K562 (cell line): ENCODE data around the gene CENPH. TPM values are rescaled to one million over a fixed set of nuclear protein-coding genes. Genes with fewer than 3 reads are reported as not detected.
"Not testable (repeated sequence)": the region's sequence is repeated elsewhere in the genome, so short reads cannot be mapped to it uniquely, and the experiment has no call there.

Experiments used
- ATAC-seq: fragments of 200-7000 bp; cut with Tn5 transposase; 3 replicates; pipeline ENCODE4 v1.9.1; 2020; ENCODE audit warnings: moderate library complexity
- BruUV-seq: library from RNA; stranded (reverse); fragments of 400-500 nt; replicated peaks from 2 replicates; lab custom pipeline; 2021; lab: Mats Ljungman, UMichigan
- CTCF ChIA-PET: fragments of 300-600 bp; formaldehyde crosslinking; extraction: SDS; loops from one replicate; lab custom pipeline; 2021; ENCODE audit warnings: low intra/inter-chr PET ratio; lab: Yijun Ruan, JAX
- POLR2A ChIA-PET: fragments of 300-600, 350-650 bp; sonication (Branson Sonifier 250); formaldehyde crosslinking; extraction: SDS; loops from one replicate; lab custom pipeline; 2021; ENCODE audit warnings: antibody characterized with exemption, inconsistent platforms; lab: Yijun Ruan, JAX
- DNase-seq, 4 experiments: peaks; one replicate each; pipeline versions ENCODE4 v3.0.0 to v3.0.0-alpha.2; 2011 to 2018; ENCODE audit warnings: low spot score in 3 of 4, mixed read lengths in 3 of 4; ENCODE audit errors: extremely low read depth in 1 of 4
- FAIRE-seq: peaks from 2 replicates; lab custom pipeline; 2011; peaks lifted over from hg19 to GRCh38; lab: Jason Lieb, UNC
- H2AFZ ChIP-seq: 2 replicates; pipeline ENCODE4 v1.6.0; 2011; ENCODE audit warnings: low read depth, low read length, control low read depth, inconsistent platforms
- H3K27ac ChIP-seq: fragments of 200-600 bp; 3 replicates; pipeline ENCODE4 v1.8.0; 2011; ENCODE audit warnings: low read depth, mild to moderate bottlenecking, control low read depth, inconsistent platforms, low read length, moderate library complexity, mixed read lengths; ENCODE audit errors: extremely low read depth
- H3K27me3 ChIP-seq, 2 experiments: fragments of 300-600 bp in 1 of 2; 2 replicates in 1 of 2; 3 replicates in 1 of 2; pipeline versions ENCODE4 v1.6.0 to v1.8.0; 2011; ENCODE audit warnings: inconsistent platforms in 2 of 2, low read length in 2 of 2, mild to moderate bottlenecking in 1 of 2, mixed read lengths in 1 of 2, moderate library complexity in 1 of 2; ENCODE audit not compliant: control insufficient read depth in 2 of 2, insufficient read depth in 2 of 2
- H3K36me3 ChIP-seq: fragments of 300-600 bp; 3 replicates; pipeline ENCODE4 v1.8.0; 2011; ENCODE audit warnings: mild to moderate bottlenecking, low read length, inconsistent platforms; ENCODE audit not compliant: control insufficient read depth, insufficient read depth
- H3K4me1 ChIP-seq, 2 experiments: fragments of 200-600 bp in 1 of 2; replicated peaks in 1 of 2; 2 replicates in 1 of 2; 3 replicates in 1 of 2; pipeline versions ENCODE4 v1.5.1 to v1.8.0; 2011; ENCODE audit warnings: inconsistent platforms in 2 of 2, low read length in 2 of 2, mild to moderate bottlenecking in 1 of 2, mixed read lengths in 1 of 2, moderate library complexity in 1 of 2; ENCODE audit not compliant: control insufficient read depth in 2 of 2, insufficient read depth in 2 of 2
- H3K4me2 ChIP-seq: 2 replicates; pipeline ENCODE4 v1.6.1; 2011; ENCODE audit warnings: low read length, control low read depth, inconsistent platforms, mixed read lengths; ENCODE audit not compliant: insufficient read depth
- H3K4me3 ChIP-seq: fragments of 200-600 bp; sonication (generic), shearing (Covaris generic); 2 replicates; pipeline ENCODE4 v1.5.1; 2016; ENCODE audit warnings: control low read depth, inconsistent platforms
- H3K79me2 ChIP-seq: fragments of 200-600 bp; 3 replicates; pipeline ENCODE4 v1.8.0; 2011; ENCODE audit warnings: low read length, inconsistent platforms; ENCODE audit not compliant: control insufficient read depth, insufficient read depth
- H3K9ac ChIP-seq, 2 experiments: 2 replicates each; pipeline versions ENCODE4 v1.6.0 to v1.6.1; 2011; ENCODE audit warnings: low read depth in 2 of 2, low read length in 2 of 2, control low read depth in 1 of 2, inconsistent platforms in 1 of 2, mild to moderate bottlenecking in 1 of 2, mixed read lengths in 1 of 2; ENCODE audit not compliant: insufficient read depth in 1 of 2
- H3K9me1 ChIP-seq: one replicate; pipeline ENCODE4 v1.6.0; 2011; ENCODE audit warnings: inconsistent platforms, mild to moderate bottlenecking, low read length, moderate library complexity; ENCODE audit not compliant: control insufficient read depth, insufficient read depth
- H3K9me3 ChIP-seq: replicated peaks from 2 replicates; pipeline ENCODE4 v1.5.1; 2011; ENCODE audit warnings: low read depth, low read length, inconsistent platforms; ENCODE audit not compliant: control insufficient read depth, insufficient read depth
- H4K20me1 ChIP-seq: replicated peaks from 2 replicates; pipeline ENCODE4 v1.6.1; 2011; ENCODE audit warnings: low read length, inconsistent platforms, mixed read lengths; ENCODE audit not compliant: control insufficient read depth, insufficient read depth
- ARID1B ChIP-seq: fragments of 450-650 bp; IDR thresholded peaks from 2 replicates; pipeline ENCODE4 v1.6.1; 2016; ENCODE audit warnings: antibody characterized with exemption, mild to moderate bottlenecking, inconsistent platforms
- ATF3 ChIP-seq, 2 experiments: fragments of 450-650 bp in 1 of 2; sonication (generic) in 1 of 2; formaldehyde crosslinking in 1 of 2; IDR thresholded peaks in 1 of 2; conservative IDR thresholded peaks in 1 of 2; 2 replicates each; pipeline versions ENCODE4 v1.6.1 to v1.8.1; 2016 to 2023; ENCODE audit warnings: mild to moderate bottlenecking in 2 of 2, moderate library complexity in 2 of 2, inconsistent platforms in 1 of 2, missing genetic modification reagents in 1 of 2
- BCOR ChIP-seq: fragments of 450-650 bp; IDR thresholded peaks from 2 replicates; pipeline ENCODE4 v1.6.1; 2016
- DMBX1 ChIP-seq: fragments of 250-450 bp; sonication (Bioruptor Pico); IDR thresholded peaks from 2 replicates; pipeline ENCODE4 v1.8.0; 2022; ENCODE audit warnings: inconsistent platforms, mild to moderate bottlenecking, moderate library complexity, borderline replicate concordance
- EP400 ChIP-seq: fragments of 450-650 bp; IDR thresholded peaks from 2 replicates; pipeline ENCODE4 v1.6.1; 2017; ENCODE audit warnings: antibody characterized with exemption, mild to moderate bottlenecking, moderate library complexity
- FOXK2 ChIP-seq, 2 experiments: fragments of 450-650 bp; IDR thresholded peaks in 1 of 2; conservative IDR thresholded peaks in 1 of 2; 2 replicates each; pipeline ENCODE4 v1.6.1; 2016; ENCODE audit warnings: low read depth in 2 of 2, mild to moderate bottlenecking in 1 of 2
- GATAD2A ChIP-seq: fragments of 450-650 bp; IDR thresholded peaks from 2 replicates; pipeline ENCODE4 v1.6.1; 2017
- MNT ChIP-seq, 2 experiments: fragments of 450-650 bp; conservative IDR thresholded peaks; 2 replicates each; pipeline ENCODE4 v1.6.1; 2017; ENCODE audit warnings: mild to moderate bottlenecking in 2 of 2, moderate library complexity in 2 of 2
- NKRF ChIP-seq: fragments of 450-650 bp; IDR thresholded peaks from 2 replicates; pipeline ENCODE4 v1.6.1; 2016; ENCODE audit warnings: borderline replicate concordance
- SMARCE1 ChIP-seq: fragments of 450-650 bp; IDR thresholded peaks from 2 replicates; pipeline ENCODE4 v1.7.1; 2016; ENCODE audit warnings: mild to moderate bottlenecking
- SOX6 ChIP-seq: fragments of 450-650 bp; IDR thresholded peaks from 2 replicates; pipeline ENCODE4 v1.6.1; 2014; ENCODE audit warnings: mild to moderate bottlenecking
- TCF3 ChIP-seq: sonication (generic); formaldehyde crosslinking; IDR thresholded peaks from 2 replicates; pipeline ENCODE4 v1.4.0; 2020; ENCODE audit warnings: mild to moderate bottlenecking, missing genetic modification reagents
- ZFX ChIP-seq: sonication (generic); formaldehyde crosslinking; IDR thresholded peaks from 2 replicates; pipeline ENCODE4 v1.8.0; 2022; ENCODE audit warnings: mild to moderate bottlenecking, missing genetic modification reagents, moderate library complexity
- WGBS: fragments of 100-300 bp; shearing (Covaris generic); methylation state at CpG from one replicate; pipeline ENCODE4 v1.1.6; 2016; ENCODE audit warnings: low coverage, mixed read lengths; ENCODE audit not compliant: insufficient coverage; ENCODE audit errors: missing lambda C conversion rate; 5-methylcytosine and 5-hydroxymethylcytosine counted together
- in situ Hi-C: fragments of 300-500 bp; cut with MboI; formaldehyde crosslinking; loops from 4 replicates; pipeline ENCODE4 v1.15.0; 2018; ENCODE audit warnings: inconsistent platforms, mixed read lengths
- intact Hi-C: fragments of 100-400 bp; cut with micrococcal nuclease; formaldehyde crosslinking; loops from 2 replicates; pipeline ENCODE4 v1.14.2; 2022
- polyA plus RNA-seq, 8 experiments: library from polyadenylated mRNA; depleted of rRNA in 4 of 8; stranded (reverse) in 5 of 8; unstranded in 3 of 8; fragments of >200 nt; fragmentation: Nextera tagmentation in 2 of 8; fragmentation: Illumina TruSeq in 1 of 8; extraction: Ambion mirVana in 2 of 8; extraction: Trizol in 1 of 8; gene quantifications; 2 replicates each; pipeline versions ENCODE4 v1.2.1 to v1.2.3, GENCODE V29; 2011 to 2014; ENCODE audit warnings: inconsistent platforms in 1 of 8, missing spikeins in 1 of 8
- total RNA-seq, 7 experiments: library from RNA; depleted of rRNA in 6 of 7; stranded (reverse); fragments of >200 nt in 6 of 7; fragmentation: Illumina TruSeq in 2 of 7; extraction: Trizol in 2 of 7; gene quantifications; 2 replicates each; pipeline versions ENCODE4 v1.2.1 to v1.2.3, GENCODE V29; 2011 to 2021; ENCODE audit warnings: low replicate concordance in 1 of 7

Gene CENPH
- total and polyA plus RNA-seq, 9 of the 15 experiments (the other 6 are each of a cell fraction or from before 2014, with no cell fraction given), result 10.5 to 124 (median 74.9) TPM

- H3K4me3 ChIP-seq; in situ Hi-C loops; CTCF ChIA-PET; H2AFZ ChIP-seq; H3K9me1 ChIP-seq; H3K27me3 ChIP-seq; intact Hi-C loops; BruUV-seq; H4K20me1 ChIP-seq; ATAC-seq; FAIRE-seq; H3K9me3 ChIP-seq; TF ChIP-seq ATF3 (CRISPR knock-in tag; conservative IDR thresholded peaks at IDR 0.05): not testable (repeated sequence)
- DNase-seq, result peak in 1 of 4 experiments; percentile 70
- H3K4me2 ChIP-seq, result peak overlapping the region; percentile 34
- peak overlapping the region; percentile 59; the same call in 2 of the 3 replicates for H3K27ac ChIP-seq
- H3K9ac ChIP-seq, result peak overlapping the region in 1 of 2 experiments; percentile 24; a peak in 1 of 4 replicates
- peaks cover 4 to 13% of the 10 kb centered on the region in 2 experiments; a peak in 4 of 5 replicates for H3K4me1 ChIP-seq
- 6% methylated on average over 2 of the region's 9 CpGs for WGBS
- H3K36me3 ChIP-seq, result peaks cover 26% of the 10 kb centered on the region; the same call in 2 of the 3 replicates
- POLR2A ChIA-PET, result interaction anchor here (1.8 kb wide), 1 partner anchor 14 kb away, joined by 7 read pairs; the partner anchor contains the start of gene CDK7
- peaks cover 58% of the 10 kb centered on the region for H3K79me2 ChIP-seq
- TF ChIP-seq EP400 (peak; percentile 46; the same call in 1 of the 2 replicates), FOXK2 (conservative IDR thresholded peaks at IDR 0.05 in 1 of 2, IDR thresholded peaks at IDR 0.05 in 1 of 2; ENCODE audit: low read depth in 2 of 2) (peak; percentile 86 to 90), DMBX1 (CRISPR knock-in tag) (0 out of 2 replicates have a peak, but pooled peaks have one; percentile 16), BCOR (0 out of 2 replicates have a peak, but pooled peaks have one; percentile 19), SOX6 (peak; percentile 58), ARID1B (peak; percentile 76), GATAD2A (0 out of 2 replicates have a peak, but pooled peaks have one; percentile 17), ATF3 (IDR thresholded peaks at IDR 0.05) (peak; percentile 20; the same call in 1 of the 2 replicates), NKRF (peak; percentile 38; the same call in 1 of the 2 replicates), TCF3 (CRISPR knock-in tag) (peak; percentile 40; the same call in 1 of the 2 replicates), MNT (conservative IDR thresholded peaks at IDR 0.05) (peak; percentile 68 to 83), ZFX (CRISPR knock-in tag) (peak; percentile 19; the same call in 1 of the 2 replicates), SMARCE1 (peak; percentile 66)
Observed at GRCh38 chr5:69220833-69221232, 31.4 kb downstream of the CENPH start.
